HepG2 (cell line): ENCODE results near the gene SLC38A3. TPM values are rescaled to one million over a fixed set of nuclear protein-coding genes. Genes with fewer than 3 reads are reported as not detected.

Experiments used
- ARNT ChIP-seq: fragments of 450-650 bp; IDR thresholded peaks from 2 replicates; pipeline ENCODE4 v1.6.1; 2017
- ATF7-NPFF ChIP-seq: sonication (generic); formaldehyde crosslinking; IDR thresholded peaks from 2 replicates; pipeline ENCODE4 v1.8.1; 2023; ENCODE audit warnings: mild to moderate bottlenecking, low read depth, missing genetic modification reagents, moderate library complexity
- HINFP ChIP-seq: sonication (generic); formaldehyde crosslinking; IDR thresholded peaks from 2 replicates; pipeline ENCODE4 v1.4.0; 2020; ENCODE audit warnings: low read depth, mild to moderate bottlenecking, missing genetic modification reagents
- KLF16 ChIP-seq, 2 experiments: sonication (generic) in 1 of 2; formaldehyde crosslinking in 1 of 2; IDR thresholded peaks; 2 replicates each; pipeline versions ENCODE4 v1.6.1 to v1.8.0; 2016 to 2023; ENCODE audit warnings: missing genetic modification reagents in 2 of 2, missing compliant biosample characterization in 1 of 2
- MEIS2 ChIP-seq: sonication (generic); formaldehyde crosslinking; IDR thresholded peaks from 2 replicates; pipeline ENCODE4 v1.9.0; 2021; ENCODE audit warnings: mild to moderate bottlenecking, missing genetic modification reagents
- PITX1 ChIP-seq: sonication (generic); formaldehyde crosslinking; IDR thresholded peaks from 2 replicates; pipeline ENCODE4 v1.5.1; 2020; ENCODE audit warnings: mild to moderate bottlenecking, missing genetic modification reagents
- PRPF4 ChIP-seq: fragments of 200-400 bp; formaldehyde crosslinking; IDR thresholded peaks from 2 replicates; pipeline ENCODE4 v1.6.1; 2016; ENCODE audit warnings: low read length, low read depth; ENCODE audit not compliant: poor library complexity, severe bottlenecking
- SAFB2 ChIP-seq: sonication (generic); formaldehyde crosslinking; IDR thresholded peaks from 2 replicates; pipeline ENCODE4 v1.5.1; 2020; ENCODE audit warnings: missing genetic modification reagents, low read depth, mild to moderate bottlenecking, borderline replicate concordance
- SCMH1 ChIP-seq: sonication (generic); formaldehyde crosslinking; IDR thresholded peaks from 2 replicates; pipeline ENCODE4 v1.9.0; 2021; ENCODE audit warnings: missing genetic modification reagents, mild to moderate bottlenecking, borderline replicate concordance
- SMARCC2 ChIP-seq: fragments of 450-650 bp; IDR thresholded peaks from 2 replicates; pipeline ENCODE4 v1.6.1; 2017; ENCODE audit warnings: antibody characterized with exemption, mild to moderate bottlenecking
- TCF7 ChIP-seq: sonication (generic); IDR thresholded peaks from 2 replicates; pipeline ENCODE4 v1.6.1; 2016; ENCODE audit warnings: antibody characterized with exemption, low read depth
- THRA ChIP-seq: sonication (generic); formaldehyde crosslinking; IDR thresholded peaks from 2 replicates; pipeline ENCODE4 v1.4.0; 2020; ENCODE audit warnings: missing genetic modification reagents, borderline replicate concordance
- TOE1 ChIP-seq: sonication (generic); formaldehyde crosslinking; IDR thresholded peaks from 2 replicates; pipeline ENCODE4 v1.4.0; 2020; ENCODE audit warnings: mild to moderate bottlenecking, missing genetic modification reagents
- TSC22D2 ChIP-seq: sonication (generic); formaldehyde crosslinking; IDR thresholded peaks from 2 replicates; pipeline ENCODE4 v1.5.1; 2020; ENCODE audit warnings: missing genetic modification reagents, mild to moderate bottlenecking, borderline replicate concordance
- XRCC5 ChIP-seq: fragments of 200-400 bp; formaldehyde crosslinking; optimal IDR thresholded peaks from 2 replicates; pipeline ENCODE3; 2017; ENCODE audit warnings: mild to moderate bottlenecking, low read length
- ZFP36L2 ChIP-seq: sonication (generic); formaldehyde crosslinking; IDR thresholded peaks from 2 replicates; pipeline ENCODE4 v1.4.0; 2020; ENCODE audit warnings: missing genetic modification reagents
- ZFY ChIP-seq: sonication (generic); formaldehyde crosslinking; IDR thresholded peaks from 2 replicates; pipeline ENCODE4 v1.4.0; 2020; ENCODE audit warnings: missing genetic modification reagents
- ZNF432 ChIP-seq: sonication (generic); formaldehyde crosslinking; IDR thresholded peaks from 2 replicates; pipeline ENCODE4 v1.5.0; 2020; ENCODE audit warnings: missing genetic modification reagents, mild to moderate bottlenecking, borderline replicate concordance
- ZNF557 ChIP-seq: sonication (generic); formaldehyde crosslinking; IDR thresholded peaks from 2 replicates; pipeline ENCODE4 v1.4.0; 2020; ENCODE audit warnings: missing genetic modification reagents
- ZNF710 ChIP-seq: sonication (generic); formaldehyde crosslinking; IDR thresholded peaks from 2 replicates; pipeline ENCODE4 v1.5.0; 2020; ENCODE audit warnings: mild to moderate bottlenecking, missing genetic modification reagents, borderline replicate concordance
- ZNF724P ChIP-seq: sonication (generic); formaldehyde crosslinking; IDR thresholded peaks from 2 replicates; pipeline ENCODE4 v1.8.0; 2022; ENCODE audit warnings: missing genetic modification reagents, borderline replicate concordance
- ZNF772 ChIP-seq: sonication (generic); formaldehyde crosslinking; IDR thresholded peaks from 2 replicates; pipeline ENCODE4 v1.5.0; 2020; ENCODE audit warnings: mild to moderate bottlenecking, missing genetic modification reagents
- ZNF781 ChIP-seq: sonication (generic); formaldehyde crosslinking; IDR thresholded peaks from 2 replicates; pipeline ENCODE4 v1.5.1; 2020; ENCODE audit warnings: borderline replicate concordance, mild to moderate bottlenecking, missing genetic modification reagents; ENCODE audit errors: not compliant biosample characterization
- ZNF788 ChIP-seq: sonication (generic); formaldehyde crosslinking; IDR thresholded peaks from 2 replicates; pipeline ENCODE4 v1.5.0; 2020; ENCODE audit warnings: mild to moderate bottlenecking, missing genetic modification reagents, borderline replicate concordance
- polyA plus RNA-seq, 8 experiments: library from polyadenylated mRNA; depleted of rRNA in 3 of 8; stranded (reverse) in 7 of 8; unstranded in 1 of 8; fragments of >200 nt; fragmentation: Illumina TruSeq in 4 of 8; extraction: Trizol in 4 of 8; gene quantifications; 2 replicates each; pipeline versions ENCODE4 v1.2.1 to v1.2.3, GENCODE V29; 2011 to 2016; ENCODE audit warnings: low read depth in 4 of 8, missing spikeins in 1 of 8, mixed read lengths in 1 of 8; ENCODE audit not compliant: insufficient read depth in 1 of 8
- total RNA-seq, 5 experiments: library from RNA; depleted of rRNA; stranded (reverse); fragments of >200 nt; fragmentation: Illumina TruSeq; extraction: Trizol; gene quantifications; 2 replicates each; pipeline ENCODE4 v1.2.3, GENCODE V29; 2016; ENCODE audit warnings: low read depth in 1 of 5
- TF ChIP-seq, protein P1 (sequence below): sonication (generic); formaldehyde crosslinking; IDR thresholded peaks from 2 replicates; pipeline ENCODE4 v1.4.0; 2020; ENCODE audit warnings: missing genetic modification reagents

SLC38A3 gene
- total and polyA plus RNA-seq, 2 of the 13 experiments (the other 11 are each of a cell fraction or from before 2014, with no cell fraction given), result 29.8 to 164 TPM

GRCh38 chr3:50189274-50189673 lies 15.8 kb upstream of the SLC38A3 start (continued):
- TF ChIP-seq TCF7 (no peak), ZFY (peak; percentile 38; the same call in 1 of the 2 replicates), TSC22D2 (CRISPR knock-in tag) (no peak), HINFP (CRISPR knock-in tag) (no peak), ZNF557 (CRISPR knock-in tag) (no peak), SAFB2 (CRISPR knock-in tag) (no peak), ZNF710 (CRISPR knock-in tag) (no peak; the same call in 1 of the 2 replicates), ZFP36L2 (CRISPR knock-in tag) (no peak), KLF16 (CRISPR knock-in tag; IDR thresholded peaks at IDR 0.05) (peak in 1 of 2 experiments; percentile 54; a peak in 1 of 4 replicates), ZNF788 (no peak), TOE1 (CRISPR knock-in tag) (no peak), ZNF781 (CRISPR knock-in tag) (no peak), MEIS2 (CRISPR knock-in tag) (no peak), PITX1 (CRISPR knock-in tag) (no peak), SMARCC2 (no peak), ZNF772 (no peak), ZNF432 (no peak), ATF7-NPFF (no peak), PRPF4 (no peak), XRCC5 (peak; percentile 41), SCMH1 (CRISPR knock-in tag) (no peak), ARNT (no peak), THRA (CRISPR knock-in tag) (peak; percentile 66; the same call in 1 of the 2 replicates), ZNF724P (CRISPR knock-in tag) (no peak)
- TF ChIP-seq, protein P1, sequence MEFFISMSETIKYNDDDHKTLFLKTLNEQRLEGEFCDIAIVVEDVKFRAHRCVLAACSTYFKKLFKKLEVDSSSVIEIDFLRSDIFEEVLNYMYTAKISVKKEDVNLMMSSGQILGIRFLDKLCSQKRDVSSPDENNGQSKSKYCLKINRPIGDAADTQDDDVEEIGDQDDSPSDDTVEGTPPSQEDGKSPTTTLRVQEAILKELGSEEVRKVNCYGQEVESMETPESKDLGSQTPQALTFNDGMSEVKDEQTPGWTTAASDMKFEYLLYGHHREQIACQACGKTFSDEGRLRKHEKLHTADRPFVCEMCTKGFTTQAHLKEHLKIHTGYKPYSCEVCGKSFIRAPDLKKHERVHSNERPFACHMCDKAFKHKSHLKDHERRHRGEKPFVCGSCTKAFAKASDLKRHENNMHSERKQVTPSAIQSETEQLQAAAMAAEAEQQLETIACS (CRISPR knock-in tag), result 0 out of 2 replicates have a peak, but pooled peaks have one; percentile 29
